DOHH2 (cell line): ENCODE data around the gene RNF224.

Source experiments
- EZH2phosphoT487 ChIP-seq: fragments of 200-600 bp; sonication (generic); IDR thresholded peaks from 2 replicates; pipeline ENCODE4 v1.6.1; 2017; ENCODE audit warnings: borderline replicate concordance, mild to moderate bottlenecking, antibody characterized with exemption, low read length, moderate library complexity, mixed read lengths
- TF ChIP-seq, protein P1 (sequence below): fragments of 200-600 bp; sonication (generic); IDR thresholded peaks from one replicate; pipeline ENCODE4 v1.5.1; 2014; ENCODE audit warnings: antibody characterized with exemption, mild to moderate bottlenecking, low read depth, low read length; ENCODE audit not compliant: poor library complexity, severe bottlenecking

DNA sequence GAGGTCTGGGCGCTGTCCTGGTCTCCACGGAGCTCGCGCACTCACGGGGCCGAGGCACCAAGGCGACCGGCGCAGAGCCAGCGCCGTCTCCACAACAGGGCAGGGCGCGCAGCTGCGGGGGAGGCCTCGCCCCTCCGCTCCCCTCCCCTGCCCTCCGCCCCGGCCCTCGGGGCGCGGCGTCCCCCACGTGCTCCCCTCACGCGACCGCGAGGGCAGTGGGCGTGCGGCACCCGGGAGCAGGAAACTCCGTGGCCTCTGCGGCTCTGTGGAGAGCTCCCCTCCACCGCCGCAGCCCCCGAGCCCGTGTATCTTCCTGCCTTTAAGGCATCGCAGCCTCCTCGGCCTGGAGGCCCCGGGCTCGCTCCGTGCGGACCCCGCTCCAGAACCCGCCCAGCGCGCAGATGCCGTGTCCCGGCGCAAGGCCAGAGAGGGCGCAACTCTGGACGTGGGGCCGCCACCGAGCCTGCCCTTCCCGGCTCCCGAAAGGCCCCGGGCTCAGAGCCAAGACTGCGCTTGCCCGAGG, 13.1 kb downstream of the RNF224 start:
- TF ChIP-seq, protein P1, sequence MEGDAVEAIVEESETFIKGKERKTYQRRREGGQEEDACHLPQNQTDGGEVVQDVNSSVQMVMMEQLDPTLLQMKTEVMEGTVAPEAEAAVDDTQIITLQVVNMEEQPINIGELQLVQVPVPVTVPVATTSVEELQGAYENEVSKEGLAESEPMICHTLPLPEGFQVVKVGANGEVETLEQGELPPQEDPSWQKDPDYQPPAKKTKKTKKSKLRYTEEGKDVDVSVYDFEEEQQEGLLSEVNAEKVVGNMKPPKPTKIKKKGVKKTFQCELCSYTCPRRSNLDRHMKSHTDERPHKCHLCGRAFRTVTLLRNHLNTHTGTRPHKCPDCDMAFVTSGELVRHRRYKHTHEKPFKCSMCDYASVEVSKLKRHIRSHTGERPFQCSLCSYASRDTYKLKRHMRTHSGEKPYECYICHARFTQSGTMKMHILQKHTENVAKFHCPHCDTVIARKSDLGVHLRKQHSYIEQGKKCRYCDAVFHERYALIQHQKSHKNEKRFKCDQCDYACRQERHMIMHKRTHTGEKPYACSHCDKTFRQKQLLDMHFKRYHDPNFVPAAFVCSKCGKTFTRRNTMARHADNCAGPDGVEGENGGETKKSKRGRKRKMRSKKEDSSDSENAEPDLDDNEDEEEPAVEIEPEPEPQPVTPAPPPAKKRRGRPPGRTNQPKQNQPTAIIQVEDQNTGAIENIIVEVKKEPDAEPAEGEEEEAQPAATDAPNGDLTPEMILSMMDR = no peak
- TF ChIP-seq EZH2phosphoT487 = no peak
